Measurements from ENCODE around the gene FUT4.
"Not testable (repeated sequence)": the region's sequence is repeated elsewhere in the genome, so short reads cannot be mapped to it uniquely, and the experiment has no call there.

The FUT4 gene

GRCh38 chr11:94560834-94561233, 17.1 kb downstream of the FUT4 start:
- H3K36me3 ChIP-seq (replicated peaks), result no peaks in the 10 kb centered on the region
- DNase-seq (ENCODE audit: low spot score in 2 of 2), result no peak
- 0 out of 2 replicates have a peak, but pooled peaks cover under 1% of the 10 kb centered on the region for H3K4me1 ChIP-seq
- in situ Hi-C loops (cut with MboI; ENCODE audit: low sequenced_read_pairs), result no loop called here
- H3K27me3 ChIP-seq (ENCODE audit: low read depth), result no peaks in the 10 kb centered on the region
- H3K9me3 ChIP-seq, result no peaks in the 10 kb centered on the region
- H3K4me3 ChIP-seq, result no peak overlapping the region

GRCh38 chr11:94563176-94563847, 19.6 kb downstream of the FUT4 start:
- in situ Hi-C loops (cut with MboI; ENCODE audit: low sequenced_read_pairs), result no loop called here
- H3K4me3 ChIP-seq, result no peak overlapping the region
- H3K4me1 ChIP-seq, result no peaks in the 10 kb centered on the region
- no peaks in the 10 kb centered on the region for H3K9me3 ChIP-seq
- DNase-seq (ENCODE audit: low spot score in 2 of 2), result no peak
- H3K36me3 ChIP-seq (replicated peaks), result no peaks in the 10 kb centered on the region
- H3K27me3 ChIP-seq (ENCODE audit: low read depth), result no peaks in the 10 kb centered on the region

GRCh38 chr11:94563848-94564467, 20.2 kb downstream of the FUT4 start:
- no peaks in the 10 kb centered on the region for H3K36me3 ChIP-seq (replicated peaks)
- H3K27me3 ChIP-seq (ENCODE audit: low read depth), result no peaks in the 10 kb centered on the region
- no peaks in the 10 kb centered on the region for H3K4me1 ChIP-seq
- H3K4me3 ChIP-seq, result no peak overlapping the region
- DNase-seq (ENCODE audit: low spot score in 2 of 2), result no peak
- in situ Hi-C loops (cut with MboI; ENCODE audit: low sequenced_read_pairs), result no loop called here
- H3K9me3 ChIP-seq, result no peaks in the 10 kb centered on the region

GRCh38 chr11:94567181-94567670, 23.5 kb downstream of the FUT4 start, which contains the start of gene PIWIL4:
Gene PIWIL4 (plus strand): TSS chr11:94567368. CDS start chr11:94567519, 151 bp downstream.
- Histone ChIP-seq H3K36me3 (replicated peaks) (no peaks in the 10 kb centered on the region), H3K9me3 (no peaks in the 10 kb centered on the region), H3K4me3 (no peak within 1 kb of the TSS), H3K27me3 (ENCODE audit: low read depth) (no peaks in the 10 kb centered on the region), H3K4me1 (no peaks in the 10 kb centered on the region)
- in situ Hi-C loops (cut with MboI; ENCODE audit: low sequenced_read_pairs), result no loop called here
- no peak for DNase-seq (ENCODE audit: low spot score in 2 of 2)

GRCh38 chr11:94568200-94568599, 24.5 kb downstream of the FUT4 start:
- no peak overlapping the region for H3K4me3 ChIP-seq
- H3K4me1 ChIP-seq, result no peaks in the 10 kb centered on the region
- H3K36me3 ChIP-seq (replicated peaks), result no peaks in the 10 kb centered on the region
- no peaks in the 10 kb centered on the region for H3K9me3 ChIP-seq
- no peak for DNase-seq (ENCODE audit: low spot score in 2 of 2)
- in situ Hi-C loops (cut with MboI; ENCODE audit: low sequenced_read_pairs), result no loop called here
- no peaks in the 10 kb centered on the region for H3K27me3 ChIP-seq (ENCODE audit: low read depth)

DNA sequence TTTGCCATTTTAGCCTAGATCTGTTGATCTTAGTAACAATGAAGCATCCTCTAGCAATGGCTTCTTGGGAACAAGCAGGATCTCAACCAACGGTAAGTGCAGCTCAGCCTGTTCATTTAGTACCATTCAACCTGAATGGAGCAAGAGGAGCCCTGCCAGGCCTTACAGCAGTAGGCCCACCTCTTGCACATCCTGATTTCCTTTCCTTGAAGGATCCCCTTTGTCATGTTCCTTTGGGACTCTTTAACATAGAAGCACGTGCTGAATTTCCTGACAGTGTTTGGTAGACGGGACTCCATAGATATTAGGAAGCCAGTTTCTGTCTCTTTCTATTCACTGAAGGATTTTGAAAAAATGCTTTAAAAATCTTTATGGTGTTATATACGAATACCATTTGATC, 25.0 kb downstream of the FUT4 start:
- H3K4me1 ChIP-seq, result no peaks in the 10 kb centered on the region
- no peaks in the 10 kb centered on the region for H3K27me3 ChIP-seq (ENCODE audit: low read depth)
- no peaks in the 10 kb centered on the region for H3K9me3 ChIP-seq
- in situ Hi-C loops (cut with MboI; ENCODE audit: low sequenced_read_pairs), result no loop called here
- H3K36me3 ChIP-seq (replicated peaks), result no peaks in the 10 kb centered on the region
- H3K4me3 ChIP-seq, result no peak overlapping the region
- DNase-seq (ENCODE audit: low spot score in 2 of 2), result no peak

DNA sequence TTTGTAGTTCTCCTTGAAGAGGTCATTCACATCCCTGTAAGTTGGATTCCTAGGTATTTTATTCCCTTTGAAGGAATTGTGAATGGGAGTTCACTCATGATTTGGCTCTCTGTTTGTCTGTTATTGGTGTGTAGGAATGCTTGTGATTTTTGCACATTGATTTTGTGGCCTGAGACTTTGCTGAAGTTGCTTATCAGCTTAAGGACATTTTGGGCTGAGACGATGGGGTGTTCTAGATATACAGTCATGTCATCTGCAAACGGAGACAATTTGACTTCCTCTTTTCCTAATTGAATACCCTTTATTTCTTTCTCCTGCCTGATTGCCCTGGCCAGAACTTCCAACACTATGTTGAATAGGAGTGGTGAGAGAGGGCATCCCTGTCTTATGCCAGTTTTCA, 29.3 kb downstream of the FUT4 start:
- H3K36me3 ChIP-seq (replicated peaks); H3K4me1 ChIP-seq; H3K4me3 ChIP-seq; H3K9me3 ChIP-seq; in situ Hi-C loops (cut with MboI; ENCODE audit: low sequenced_read_pairs); H3K27me3 ChIP-seq (ENCODE audit: low read depth); DNase-seq (ENCODE audit: low spot score in 2 of 2): not testable (repeated sequence)

DNA sequence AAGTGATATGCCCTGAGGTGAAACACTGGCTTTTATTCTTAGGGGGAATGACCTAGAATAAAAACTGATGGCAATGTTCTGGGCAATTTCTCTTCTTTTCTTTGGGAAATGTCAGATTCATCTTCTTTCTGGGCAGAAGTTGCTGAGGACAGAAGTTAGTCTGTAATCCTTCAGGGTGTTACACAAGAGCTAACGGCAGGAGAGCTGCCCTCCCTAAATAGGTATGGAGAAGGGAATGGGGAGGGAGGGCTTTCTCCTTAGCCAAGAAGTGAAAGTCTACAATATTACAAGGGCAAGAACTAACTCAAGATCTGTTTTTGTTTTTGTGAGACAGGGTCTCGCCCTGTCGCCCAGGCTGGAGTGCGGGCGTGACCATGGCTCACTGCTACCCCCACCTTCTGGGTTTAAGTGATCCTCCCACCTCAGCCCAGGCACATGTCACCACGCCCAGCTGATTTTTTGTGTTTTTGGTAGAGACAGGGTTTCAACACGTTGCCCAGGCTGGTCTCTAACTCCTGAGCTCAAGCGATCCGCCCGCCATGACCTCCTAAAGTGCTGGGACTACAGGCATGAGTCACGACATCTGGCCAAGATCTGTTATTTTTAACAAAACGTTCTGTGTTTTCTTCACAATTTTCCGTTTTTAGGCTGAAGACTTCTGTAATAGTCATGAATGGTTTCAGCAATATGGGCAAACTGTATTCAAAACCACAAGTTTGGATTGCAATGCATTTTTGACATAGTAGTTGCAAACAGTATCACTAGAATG, 30.7 kb downstream of the FUT4 start:
- DNase-seq (ENCODE audit: low spot score in 2 of 2), result no peak

GRCh38 chr11:94576306-94576705, 32.6 kb downstream of the FUT4 start:
- no peaks in the 10 kb centered on the region for H3K9me3 ChIP-seq
- H3K4me1 ChIP-seq, result no peaks in the 10 kb centered on the region
- in situ Hi-C loops (cut with MboI; ENCODE audit: low sequenced_read_pairs), result no loop called here
- H3K36me3 ChIP-seq (replicated peaks), result no peaks in the 10 kb centered on the region
- H3K4me3 ChIP-seq, result no peak overlapping the region
- no peak for DNase-seq (ENCODE audit: low spot score in 2 of 2)
- H3K27me3 ChIP-seq (ENCODE audit: low read depth), result no peaks in the 10 kb centered on the region; the same call in 1 of the 2 replicates

More for the DNA sequence above, 30.7 kb downstream of the FUT4 start:
- no peaks in the 10 kb centered on the region for H3K36me3 ChIP-seq (replicated peaks)
- H3K4me1 ChIP-seq, result no peaks in the 10 kb centered on the region
- no peaks in the 10 kb centered on the region; the same call in 1 of the 2 replicates for H3K27me3 ChIP-seq (ENCODE audit: low read depth)
- no peak overlapping the region for H3K4me3 ChIP-seq
- H3K9me3 ChIP-seq, result no peaks in the 10 kb centered on the region
- in situ Hi-C loops (cut with MboI; ENCODE audit: low sequenced_read_pairs), result no loop called here

DNA sequence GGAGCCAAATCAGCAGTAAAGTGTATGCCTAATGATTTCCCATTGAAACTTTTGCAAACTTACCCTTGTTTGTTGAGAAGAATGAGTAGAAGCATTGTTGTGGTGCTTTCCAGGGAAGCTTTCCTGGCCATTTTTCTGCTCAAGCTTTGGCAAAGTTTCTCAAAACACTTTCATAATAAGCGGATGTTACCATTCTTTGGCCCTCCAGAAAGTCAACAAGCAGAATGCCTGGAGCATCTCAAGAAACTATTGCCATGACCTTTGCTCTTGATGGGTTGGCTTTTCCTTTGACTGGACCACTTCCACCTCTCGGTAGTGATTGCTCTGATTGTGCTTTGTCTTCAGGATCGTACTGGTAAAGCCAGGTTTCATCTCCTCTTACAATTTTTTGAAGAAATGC, 34.1 kb downstream of the FUT4 start:
- no peak for DNase-seq (ENCODE audit: low spot score in 2 of 2)
- Histone ChIP-seq H3K4me3 (no peak overlapping the region), H3K36me3 (replicated peaks) (no peaks in the 10 kb centered on the region), H3K4me1 (no peaks in the 10 kb centered on the region), H3K9me3 (no peaks in the 10 kb centered on the region), H3K27me3 (ENCODE audit: low read depth) (no peaks in the 10 kb centered on the region; the same call in 1 of the 2 replicates)
- in situ Hi-C loops (cut with MboI; ENCODE audit: low sequenced_read_pairs), result no loop called here

DNA sequence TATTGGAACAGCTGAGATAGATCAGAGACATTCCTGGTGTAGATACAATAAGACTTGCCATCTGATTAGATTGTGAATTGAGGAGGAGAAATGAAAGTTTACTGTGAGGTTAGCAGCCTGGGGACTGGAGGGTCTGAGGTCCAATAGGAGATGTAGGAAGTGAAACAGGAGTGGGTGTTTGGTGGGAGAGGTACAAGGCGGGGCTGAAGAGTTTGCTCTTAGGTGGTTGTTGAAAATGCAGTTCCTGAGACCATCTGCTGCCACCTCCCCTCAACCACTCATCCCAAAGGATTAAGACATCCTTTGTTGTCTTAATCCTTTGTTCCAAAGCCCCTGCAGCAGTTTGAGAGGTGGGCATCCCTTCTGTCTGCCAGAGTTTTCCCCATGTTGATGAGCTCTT, 38.2 kb downstream of the FUT4 start:
- H3K36me3 ChIP-seq (replicated peaks), result no peaks in the 10 kb centered on the region
- no peak overlapping the region for H3K4me3 ChIP-seq
- H3K27me3 ChIP-seq (ENCODE audit: low read depth), result no peaks in the 10 kb centered on the region
- no peaks in the 10 kb centered on the region for H3K4me1 ChIP-seq
- no peak for DNase-seq (ENCODE audit: low spot score in 2 of 2)
- in situ Hi-C loops (cut with MboI; ENCODE audit: low sequenced_read_pairs), result no loop called here
- no peaks in the 10 kb centered on the region for H3K9me3 ChIP-seq

GRCh38 chr11:94583213-94583865, 39.6 kb downstream of the FUT4 start:
- H3K4me3 ChIP-seq, result no peak overlapping the region
- DNase-seq (ENCODE audit: low spot score in 2 of 2), result no peak
- in situ Hi-C loops (cut with MboI; ENCODE audit: low sequenced_read_pairs), result no loop called here
- no peaks in the 10 kb centered on the region for H3K4me1 ChIP-seq
- H3K36me3 ChIP-seq (replicated peaks), result no peaks in the 10 kb centered on the region
- no peaks in the 10 kb centered on the region for H3K9me3 ChIP-seq
- H3K27me3 ChIP-seq (ENCODE audit: low read depth), result no peaks in the 10 kb centered on the region

DNA sequence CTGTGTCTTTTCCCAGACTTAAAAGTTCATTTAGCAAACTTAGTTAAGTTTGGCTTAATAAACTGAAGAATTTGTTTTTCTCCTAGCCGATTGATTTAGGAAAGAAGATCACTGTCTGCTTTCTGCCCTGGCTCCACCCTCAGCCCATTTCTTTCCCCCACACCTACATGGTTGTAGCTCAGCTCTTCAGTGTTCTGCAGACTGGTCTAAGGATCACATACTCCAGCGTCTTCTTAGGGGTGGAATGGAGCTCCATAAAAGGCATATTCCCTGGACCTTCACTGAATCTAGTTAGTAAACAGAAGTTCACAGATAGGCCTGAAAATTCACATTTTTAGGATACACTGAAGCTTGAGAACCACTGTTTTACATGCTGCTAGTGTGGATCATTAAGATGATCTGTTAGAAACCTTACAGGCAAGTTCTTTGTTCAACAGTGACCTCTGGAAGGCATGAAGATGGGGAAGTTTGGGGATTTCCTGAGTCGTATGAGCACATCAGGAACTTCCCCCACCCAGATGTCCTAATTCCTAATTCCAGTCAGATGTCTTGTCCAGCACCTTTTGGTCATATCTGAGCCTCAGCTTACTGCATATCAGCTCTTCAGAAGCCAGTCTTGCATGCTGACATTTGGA, 40.3 kb downstream of the FUT4 start:
- H3K4me3 ChIP-seq, result no peak overlapping the region
- no peaks in the 10 kb centered on the region for H3K36me3 ChIP-seq (replicated peaks)
- no peaks in the 10 kb centered on the region for H3K4me1 ChIP-seq
- no peaks in the 10 kb centered on the region for H3K9me3 ChIP-seq
- DNase-seq (ENCODE audit: low spot score in 2 of 2), result no peak
- in situ Hi-C loops (cut with MboI; ENCODE audit: low sequenced_read_pairs), result no loop called here
- no peaks in the 10 kb centered on the region for H3K27me3 ChIP-seq (ENCODE audit: low read depth)
